ENCODE data around the gene EDAR.

EDAR gene

DNA sequence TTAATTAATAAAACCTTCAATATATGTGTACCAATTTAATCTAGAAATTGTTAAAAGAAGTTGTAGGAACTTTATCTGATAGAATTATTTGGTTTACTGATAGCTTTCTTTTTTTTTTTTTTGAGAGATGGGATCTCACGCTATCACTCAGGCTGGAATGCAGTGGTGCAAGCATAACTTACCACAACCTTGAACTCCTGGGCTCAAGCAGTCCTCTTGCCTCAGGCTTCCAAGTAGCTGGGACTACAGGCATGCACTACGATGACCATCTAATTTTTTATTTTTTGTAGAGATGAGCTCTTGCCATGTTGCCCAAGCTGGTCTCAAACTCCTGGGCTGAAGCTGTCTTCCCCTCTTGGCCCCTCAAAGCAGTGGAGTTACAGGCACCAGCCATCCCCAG is 135.6 kb downstream of the EDAR start:
- no peaks in the 10 kb centered on the region for H3K27me3 ChIP-seq (ENCODE audit: control insufficient read depth, insufficient read depth, low read length)
- DNase-seq (ENCODE audit: low read depth, low spot score) = no peak
- no peaks in the 10 kb centered on the region for H3K9me3 ChIP-seq (ENCODE audit: control insufficient read depth, insufficient read depth, low read length)
- no peak overlapping the region for H3K4me3 ChIP-seq (ENCODE audit: low read length)
- no peak overlapping the region for H3K27ac ChIP-seq (ENCODE audit: low read length)
- WGBS (ENCODE audit: insufficient coverage, insufficient read length) = no CpG with 5 or more reads among the region's 2 CpGs
- H3K36me3 ChIP-seq (ENCODE audit: control insufficient read depth, insufficient read depth, low read length) = 0 out of 2 replicates have a peak, but pooled peaks cover 4% of the 10 kb centered on the region
- H3K4me1 ChIP-seq (ENCODE audit: control insufficient read depth, insufficient read depth, low read length) = no peaks in the 10 kb centered on the region

- Histone ChIP-seq H3K27me3 (ENCODE audit: control insufficient read depth, insufficient read depth, low read length) (no peaks in the 10 kb centered on the region), H3K27ac (ENCODE audit: low read length) (no peak overlapping the region), H3K9me3 (ENCODE audit: control insufficient read depth, insufficient read depth, low read length) (no peaks in the 10 kb centered on the region), H3K36me3 (ENCODE audit: control insufficient read depth, insufficient read depth, low read length) (0 out of 2 replicates have a peak, but pooled peaks cover 4% of the 10 kb centered on the region), H3K4me3 (ENCODE audit: low read length) (no peak overlapping the region), H3K4me1 (ENCODE audit: control insufficient read depth, insufficient read depth, low read length) (no peaks in the 10 kb centered on the region)
- no peak for DNase-seq (ENCODE audit: low read depth, low spot score)
- WGBS (ENCODE audit: insufficient coverage, insufficient read length) = no CpG with 5 or more reads among the region's 3 CpGs
Observed at GRCh38 chr2:108852375-108852774, 136.6 kb downstream of the EDAR start.

DNA sequence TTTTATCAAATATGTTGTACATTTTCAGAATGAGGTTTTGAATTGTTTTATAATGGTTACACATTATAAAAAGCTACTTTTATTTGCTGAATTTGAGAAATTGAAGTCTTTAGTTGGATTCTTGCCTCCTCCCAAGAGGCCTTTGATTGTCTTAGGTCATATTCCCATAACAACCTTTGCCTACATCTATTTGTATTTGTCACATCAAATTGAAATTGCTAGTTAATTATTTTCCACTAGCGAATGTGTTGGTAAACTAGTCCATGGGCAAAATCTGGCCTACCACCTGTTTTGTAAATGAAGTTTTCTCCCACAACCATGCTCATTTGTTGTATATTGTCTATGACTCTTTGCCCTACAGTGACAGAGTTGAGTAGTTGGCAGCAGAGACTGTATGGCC is 142.0 kb downstream of the EDAR start:
- H3K36me3 ChIP-seq (ENCODE audit: control insufficient read depth, insufficient read depth, low read length) = 0 out of 2 replicates have a peak, but pooled peaks cover 4% of the 10 kb centered on the region
- no peak overlapping the region for H3K27ac ChIP-seq (ENCODE audit: low read length)
- no peaks in the 10 kb centered on the region for H3K27me3 ChIP-seq (ENCODE audit: control insufficient read depth, insufficient read depth, low read length)
- no CpG with 5 or more reads among the region's 1 CpG for WGBS (ENCODE audit: insufficient coverage, insufficient read length)
- DNase-seq (ENCODE audit: low read depth, low spot score) = no peak
- no peak overlapping the region for H3K4me3 ChIP-seq (ENCODE audit: low read length)
- no peaks in the 10 kb centered on the region for H3K4me1 ChIP-seq (ENCODE audit: control insufficient read depth, insufficient read depth, low read length)
- no peaks in the 10 kb centered on the region for H3K9me3 ChIP-seq (ENCODE audit: control insufficient read depth, insufficient read depth, low read length)

GRCh38 chr2:108845923-108846322 is 143.1 kb downstream of the EDAR start:
- Histone ChIP-seq H3K4me1 (ENCODE audit: control insufficient read depth, insufficient read depth, low read length) (no peaks in the 10 kb centered on the region), H3K27ac (ENCODE audit: low read length) (no peak overlapping the region), H3K4me3 (ENCODE audit: low read length) (no peak overlapping the region), H3K27me3 (ENCODE audit: control insufficient read depth, insufficient read depth, low read length) (no peaks in the 10 kb centered on the region), H3K36me3 (ENCODE audit: control insufficient read depth, insufficient read depth, low read length) (0 out of 2 replicates have a peak, but pooled peaks cover 4% of the 10 kb centered on the region), H3K9me3 (ENCODE audit: control insufficient read depth, insufficient read depth, low read length) (no peaks in the 10 kb centered on the region)
- DNase-seq (ENCODE audit: low read depth, low spot score) = no peak
